Adrenal gland (tissue), 5 donors: ENCODE results near the gene POU2F3.
"Not testable (repeated sequence)": the region's sequence is repeated elsewhere in the genome, so short reads cannot be mapped to it uniquely, and the experiment has no call there.

Source experiments
- CTCF ChIP-seq, 6 experiments: fragments of 450-650 bp in 4 of 6; fragments of 200-600 bp in 2 of 6; sonication (generic) in 1 of 6; IDR thresholded peaks; 1 replicate in 5 of 6; 2 replicates in 1 of 6; pipeline versions ENCODE4 v1.5.1 to v1.8.0; 2016 to 2021; ENCODE audit warnings: antibody characterized with exemption in 6 of 6, mild to moderate bottlenecking in 2 of 6, moderate library complexity in 1 of 6
- POLR2A ChIP-seq, 2 donors: fragments of 450-650 bp; IDR thresholded peaks; one replicate each; pipeline ENCODE4 v1.6.1; 2017; ENCODE audit warnings: antibody characterized with exemption in 2 of 2, mild to moderate bottlenecking in 2 of 2, moderate library complexity in 1 of 2
- donor health status: DM: no; HTN: no; CAD: no.

- TF ChIP-seq CTCF, POLR2A (IDR thresholded peaks at IDR 0.05): not testable (repeated sequence)
These were observed 34.0 kb downstream of the POU2F3 start for GRCh38 chr11:120273956-120274355.
